Measurements from ENCODE around the gene RPN2. TPM values are rescaled to one million over a fixed set of nuclear protein-coding genes. Genes with fewer than 3 reads are reported as not detected.

The RPN2 gene
- total and polyA plus RNA-seq, 11 donors: 36.3 to 206 (median 105) TPM

- intact Hi-C loops (cut with DNase I): no loop called here
- ATAC-seq (no peak), DNase-seq (no peak)
- Histone ChIP-seq H3K36me3 (peaks cover 0 to 13% (median 3%) of the 10 kb centered on the region in 9 donors), H3K27ac (no peak overlapping the region), H3K4me3 (no peak overlapping the region), H3K27me3 (no peaks in the 10 kb centered on the region), H3K9me3 (no peaks in the 10 kb centered on the region), H3K4me1 (no peaks in the 10 kb centered on the region)
- WGBS, 4 donors: 87 to 92% (median 90%) methylated on average over 4 of the region's 4 CpGs
- TF ChIP-seq CTCF (IDR thresholded peaks at IDR 0.05): no peak
- TF ChIP-seq POLR2A (IDR thresholded peaks at IDR 0.05): no peak
Observed at GRCh38 chr20:37163832-37164554, 15.1 kb upstream of the RPN2 start.

GRCh38 chr20:37165031-37165430, 14.1 kb upstream of the RPN2 start:
- Histone ChIP-seq H3K36me3 (peaks cover 0 to 13% (median 3%) of the 10 kb centered on the region in 9 donors), H3K27me3 (no peaks in the 10 kb centered on the region), H3K9me3 (no peaks in the 10 kb centered on the region), H3K4me1 (no peaks in the 10 kb centered on the region), H3K4me3 (no peak overlapping the region), H3K27ac (no peak overlapping the region)
- TF ChIP-seq POLR2A (IDR thresholded peaks at IDR 0.05): no peak
- TF ChIP-seq CTCF (IDR thresholded peaks at IDR 0.05): no peak
- DNase-seq (no peak), ATAC-seq (no peak)
- intact Hi-C loops (cut with DNase I): no loop called here
- 98 to 100% (median 99%) methylated on average over 1 of the region's 1 CpG for WGBS, 4 donors

- no peaks in the 10 kb centered on the region for H3K27me3 ChIP-seq
- intact Hi-C loops (cut with DNase I): no loop called here
Observed at GRCh38 chr20:37166867-37167266, 12.3 kb upstream of the RPN2 start.

GRCh38 chr20:37172836-37173235, 6.3 kb upstream of the RPN2 start:
- Histone ChIP-seq H3K27me3 (no peaks in the 10 kb centered on the region), H3K27ac (no peak overlapping the region), H3K36me3 (peaks cover 0 to 8% (median under 1%) of the 10 kb centered on the region in 9 donors), H3K4me1 (peaks cover 0 to 6% (median 2%) of the 10 kb centered on the region in 12 donors), H3K4me3 (no peak overlapping the region), H3K9me3 (no peaks in the 10 kb centered on the region)
- DNase-seq (no peak), ATAC-seq (no peak)
- intact Hi-C loops (cut with DNase I): no loop called here
- TF ChIP-seq POLR2A (IDR thresholded peaks at IDR 0.05): no peak
- TF ChIP-seq CTCF (IDR thresholded peaks at IDR 0.05): no peak
- 92 to 96% (median 95%) methylated on average over 4 of the region's 4 CpGs for WGBS, 4 donors

More at GRCh38 chr20:37166867-37167266, 12.3 kb upstream of the RPN2 start:
- DNase-seq: no peak
- Histone ChIP-seq H3K4me1 (no peaks in the 10 kb centered on the region), H3K4me3 (no peak overlapping the region), H3K27ac (no peak overlapping the region), H3K9me3 (no peaks in the 10 kb centered on the region), H3K36me3 (peaks cover 0 to 18% (median 5%) of the 10 kb centered on the region in 9 donors)
- WGBS, 4 donors: 96 to 97% (median 97%) methylated on average over 5 of the region's 5 CpGs
- no peak for ATAC-seq
- TF ChIP-seq CTCF (IDR thresholded peaks at IDR 0.05): no peak
- TF ChIP-seq POLR2A (IDR thresholded peaks at IDR 0.05): no peak

All from heart left ventricle (tissue), 16 donors.